Ishikawa (cell line): ENCODE data around the gene PAQR6.
A peak's percentile ranks its signal among the peaks of the same experiment; 100 is the strongest.

Experiments used
- CEBPB ChIP-seq: IDR thresholded peaks from 2 replicates; pipeline ENCODE4 v1.6.1; 2012
- CREB1 ChIP-seq: IDR thresholded peaks from 2 replicates; pipeline ENCODE4 v1.6.1; 2012; ENCODE audit warnings: low read depth
- EGR1 ChIP-seq: IDR thresholded peaks from 2 replicates; pipeline ENCODE4 v1.6.1; 2012
- EP300 ChIP-seq: IDR thresholded peaks from 2 replicates; pipeline ENCODE4 v1.6.1; 2012; ENCODE audit warnings: borderline replicate concordance
- FOXM1 ChIP-seq: IDR thresholded peaks from 2 replicates; pipeline ENCODE4 v1.6.1; 2012; ENCODE audit warnings: low read depth, borderline replicate concordance
- MAX ChIP-seq: IDR thresholded peaks from 2 replicates; pipeline ENCODE4 v1.6.1; 2012
- NFIC ChIP-seq: IDR thresholded peaks from 2 replicates; pipeline ENCODE4 v1.6.1; 2012
- RAD21 ChIP-seq: IDR thresholded peaks from 2 replicates; pipeline ENCODE4 v1.6.1; 2012; ENCODE audit warnings: low read depth
- REST ChIP-seq: IDR thresholded peaks from 2 replicates; pipeline ENCODE4 v1.6.1; 2012; ENCODE audit warnings: low read depth, mild to moderate bottlenecking
- TAF1 ChIP-seq: IDR thresholded peaks from 2 replicates; pipeline ENCODE4 v1.6.1; 2012; ENCODE audit warnings: low read depth, mild to moderate bottlenecking
- TCF12 ChIP-seq: IDR thresholded peaks from 2 replicates; pipeline ENCODE4 v1.6.1; 2012; ENCODE audit warnings: low read depth
- TEAD4 ChIP-seq: IDR thresholded peaks from 2 replicates; pipeline ENCODE4 v1.6.1; 2012
- USF1 ChIP-seq: IDR thresholded peaks from 2 replicates; pipeline ENCODE4 v1.6.1; 2012
- YY1 ChIP-seq: IDR thresholded peaks from 2 replicates; pipeline ENCODE4 v1.6.1; 2012; ENCODE audit warnings: low read depth
- ZBTB7A ChIP-seq: IDR thresholded peaks from 2 replicates; pipeline ENCODE4 v1.6.1; 2012; ENCODE audit warnings: low read depth

The PAQR6 gene

GRCh38 chr1:156247460-156248322 is at the start of gene PAQR6:
Gene PAQR6 (minus strand): TSS chr1:156248056. CDS start chr1:156246731, 1,325 bp downstream.
- no peak for TF ChIP-seq YY1
- TF ChIP-seq NFIC = no peak; the same call in 1 of the 2 replicates
- TF ChIP-seq CREB1 = no peak
- no peak for TF ChIP-seq FOXM1
- no peak for TF ChIP-seq RAD21
- TF ChIP-seq ZBTB7A = no peak
- TF ChIP-seq EGR1 = no peak
- TF ChIP-seq MAX = no peak
- TF ChIP-seq CEBPB = no peak
- TF ChIP-seq EP300 = no peak
- no peak for TF ChIP-seq TAF1

- peak; percentile 98 for TF ChIP-seq USF1
- TF ChIP-seq CREB1 = no peak
- 0 out of 2 replicates have a peak, but pooled peaks have one; percentile 18 for TF ChIP-seq TEAD4
- TF ChIP-seq NFIC = peak; percentile 38
- TF ChIP-seq ZBTB7A = peak; percentile 32; the same call in 1 of the 2 replicates
- no peak for TF ChIP-seq RAD21
- TF ChIP-seq YY1 = no peak
Observed at GRCh38 chr1:156295391-156295947, 47.6 kb upstream of the PAQR6 start, which contains the start of gene GLMP. Gene GLMP (minus strand): TSS chr1:156295679. CDS start chr1:156295645, 34 bp downstream.

- TF ChIP-seq EGR1 (no peak), EP300 (no peak), MAX (no peak), NFIC (no peak), ZBTB7A (no peak), USF1 (no peak), YY1 (no peak), CEBPB (no peak)
Observed at GRCh38 chr1:156293895-156294294, 46.0 kb upstream of the PAQR6 start.

GRCh38 chr1:156293098-156293434 is 45.2 kb upstream of the PAQR6 start:
- TF ChIP-seq YY1 = no peak
- no peak for TF ChIP-seq MAX
- no peak for TF ChIP-seq CEBPB
- TF ChIP-seq EGR1 = no peak
- no peak for TF ChIP-seq REST
- TF ChIP-seq ZBTB7A = no peak
- TF ChIP-seq FOXM1 = no peak
- no peak for TF ChIP-seq TCF12
- no peak for TF ChIP-seq NFIC
- TF ChIP-seq CREB1 = no peak
- no peak for TF ChIP-seq USF1
- TF ChIP-seq TAF1 = no peak
- TF ChIP-seq EP300 = no peak
- no peak for TF ChIP-seq TEAD4
- TF ChIP-seq RAD21 = no peak

- TF ChIP-seq TCF12 (no peak), CEBPB (no peak), FOXM1 (no peak), RAD21 (no peak), YY1 (no peak), ZBTB7A (no peak), NFIC (no peak), TEAD4 (no peak), REST (no peak), TAF1 (no peak), MAX (no peak), USF1 (no peak), EGR1 (no peak), EP300 (no peak), CREB1 (no peak)
Observed at GRCh38 chr1:156291226-156292061, 43.6 kb upstream of the PAQR6 start.
